HTR-8/SVneo (cell line): ENCODE measurements around the gene BCL7A.
"Not testable (repeated sequence)": the region's sequence is repeated elsewhere in the genome, so short reads cannot be mapped to it uniquely, and the experiment has no call there.

Experiments
- DNase-seq: peaks from one replicate; pipeline ENCODE4 v3.0.0; 2011; ENCODE audit warnings: low spot score, mixed read lengths; ENCODE audit not compliant: insufficient read length
- FAIRE-seq: peaks from 2 replicates; lab custom pipeline; 2011; peaks lifted over from hg19 to GRCh38; lab: Jason Lieb, UNC

BCL7A gene

DNA sequence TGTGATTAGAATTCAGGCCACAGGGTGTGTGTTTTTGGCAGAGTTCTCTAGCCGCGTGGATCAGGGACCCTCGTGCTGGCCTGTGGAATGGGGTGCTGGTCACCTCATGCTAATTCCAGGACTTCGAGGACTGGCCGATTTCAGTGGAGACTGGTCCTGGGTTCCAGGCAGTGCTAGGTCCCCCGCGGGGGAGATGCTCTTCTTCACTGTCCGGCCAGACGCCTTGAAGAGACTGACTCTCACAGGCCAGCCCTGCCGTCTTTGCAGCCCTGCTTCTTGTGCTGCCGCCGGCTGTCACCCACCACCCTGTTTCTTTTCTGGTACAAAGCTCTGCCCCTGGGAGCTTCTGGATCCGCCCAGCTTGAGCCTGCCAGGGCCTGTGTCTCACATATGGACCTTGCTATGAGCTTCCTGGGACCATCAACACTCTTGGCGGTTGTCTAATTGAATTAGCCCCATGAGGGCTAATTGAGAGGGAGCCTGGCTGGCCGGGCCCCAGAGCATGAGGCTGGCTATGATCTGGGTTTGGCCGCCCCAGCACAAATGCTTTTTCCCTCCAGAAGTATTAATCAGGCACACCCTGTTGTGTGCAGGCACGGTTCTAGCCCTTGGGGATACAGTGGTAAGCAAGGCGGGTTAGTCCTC lies 65.1 kb downstream of the BCL7A start:
- DNase-seq: no peak
- no peak for FAIRE-seq

DNA sequence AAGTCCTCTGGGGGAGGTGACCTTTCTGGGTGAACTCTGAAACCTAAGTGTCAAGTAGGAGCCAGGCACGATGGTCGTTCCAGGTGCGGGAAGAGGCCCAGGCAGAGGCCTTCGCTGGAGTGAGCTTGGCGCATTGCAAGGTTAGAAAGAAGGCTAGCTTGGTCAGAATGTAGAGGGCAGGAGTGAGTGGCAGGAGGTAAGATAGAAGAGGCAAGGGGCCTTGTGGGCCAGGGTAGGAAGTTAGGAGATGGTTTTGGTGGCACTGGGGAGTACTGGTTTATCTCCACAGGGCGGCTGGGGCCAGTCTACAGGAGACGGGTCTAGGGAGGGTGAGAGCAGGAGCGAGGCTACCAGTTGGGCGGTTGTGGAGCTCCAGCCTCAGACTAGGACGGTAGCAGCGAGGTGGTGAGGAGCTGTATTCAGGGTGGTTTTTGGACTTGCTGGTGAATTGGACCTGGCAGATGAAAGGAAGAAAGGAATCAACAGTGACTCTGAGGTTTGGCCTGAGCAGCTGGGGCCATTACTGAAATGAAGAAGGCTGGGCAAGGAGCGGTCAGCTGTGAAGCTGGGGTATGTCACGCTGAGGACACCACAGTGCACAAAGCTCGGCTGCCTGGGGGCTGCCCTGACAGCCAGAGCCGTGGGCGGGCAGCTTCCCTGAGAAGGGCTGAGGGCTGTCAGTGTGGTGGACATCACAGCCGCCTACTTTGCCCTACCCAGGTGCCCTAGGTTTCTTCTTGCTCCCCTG lies 65.9 kb downstream of the BCL7A start:
- FAIRE-seq: no peak
- DNase-seq: no peak

DNA sequence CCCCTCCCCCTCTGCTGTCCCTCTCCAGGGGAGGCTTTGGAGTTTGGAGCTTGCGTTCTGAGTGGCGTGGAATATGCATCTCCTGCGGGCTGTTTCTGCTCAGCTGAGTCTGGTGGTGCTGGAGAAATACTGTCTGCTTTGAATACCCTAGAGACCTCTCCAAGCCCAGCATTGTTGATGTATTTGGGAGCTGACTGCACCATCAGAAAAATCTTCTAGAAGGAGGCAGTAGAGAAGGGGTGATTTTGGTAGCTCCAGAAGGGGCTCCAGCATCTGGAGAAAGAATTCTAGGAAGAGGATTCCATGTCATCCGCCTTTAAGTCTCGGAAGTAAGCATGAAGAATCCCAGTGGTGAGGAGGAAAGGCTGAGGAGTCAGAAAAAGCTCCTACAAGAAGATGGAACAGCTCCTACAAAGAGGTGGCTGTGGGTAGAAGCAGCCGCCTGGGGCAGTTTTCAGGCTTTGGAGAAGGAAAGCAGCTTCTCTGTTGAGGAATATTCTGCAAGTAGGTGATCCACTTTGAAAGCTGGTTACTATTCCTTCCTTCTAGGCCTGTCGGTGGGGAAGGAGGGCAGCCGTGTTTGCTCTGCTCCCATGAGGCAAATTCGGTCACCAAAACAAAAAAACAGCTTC lies 66.6 kb downstream of the BCL7A start:
- FAIRE-seq (no peak), DNase-seq (no peak)

DNA sequence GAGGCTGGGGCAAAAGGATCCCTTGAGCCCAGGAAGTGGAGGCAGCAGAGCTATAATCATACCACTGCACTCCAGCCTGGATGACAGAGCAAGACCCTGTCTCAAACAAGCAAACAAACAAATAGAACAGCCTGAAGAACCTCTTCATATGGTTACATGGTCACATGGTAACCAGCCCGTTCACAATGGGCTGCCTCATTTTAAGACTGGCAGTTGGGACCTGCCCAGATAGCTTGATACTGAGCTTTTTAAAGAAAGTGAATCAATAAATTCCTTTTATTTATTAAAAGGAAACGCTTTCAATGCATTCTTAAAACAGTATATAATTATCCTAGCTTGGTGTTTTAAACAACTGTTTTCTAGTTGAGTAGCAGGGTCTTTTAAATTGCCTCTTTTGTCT lies 67.4 kb downstream of the BCL7A start:
- no peak for DNase-seq
- no peak for FAIRE-seq

DNA sequence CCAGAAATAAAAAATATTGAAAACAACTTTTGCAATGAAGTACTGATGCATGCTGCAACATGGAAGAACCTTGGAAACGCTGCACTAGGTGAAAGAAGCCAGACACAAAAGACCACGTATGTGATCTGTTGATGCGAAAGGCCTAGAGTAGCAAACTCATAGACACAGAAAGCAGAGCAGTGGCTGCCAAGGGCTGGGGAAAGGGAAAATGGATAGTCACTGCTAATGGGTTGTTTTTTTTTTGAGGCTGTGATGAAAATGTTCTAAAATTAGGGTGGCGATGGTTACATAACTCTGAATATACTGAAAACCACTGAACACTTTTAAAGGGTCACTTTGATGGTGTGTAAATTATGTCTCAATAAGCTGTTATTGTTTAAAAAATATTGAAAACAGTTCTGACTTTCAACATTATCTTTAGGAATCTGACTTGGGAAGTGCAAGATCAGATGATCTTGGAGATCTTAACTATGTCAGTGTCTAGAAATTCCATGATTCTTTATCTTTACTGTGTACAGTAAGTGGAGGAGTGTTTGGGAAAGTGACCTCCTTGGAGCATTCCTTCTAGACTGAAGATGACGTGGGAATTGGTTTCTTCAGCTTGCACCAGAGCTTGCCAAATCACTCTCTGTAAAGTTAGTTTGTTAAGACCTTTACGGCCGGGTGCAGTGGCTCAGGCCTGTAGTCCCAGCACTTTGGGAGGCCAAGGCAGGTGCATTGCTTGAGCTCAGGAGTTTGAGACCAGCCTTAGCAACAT lies 69.3 kb downstream of the BCL7A start:
- no peak for FAIRE-seq
- DNase-seq: no peak

DNA sequence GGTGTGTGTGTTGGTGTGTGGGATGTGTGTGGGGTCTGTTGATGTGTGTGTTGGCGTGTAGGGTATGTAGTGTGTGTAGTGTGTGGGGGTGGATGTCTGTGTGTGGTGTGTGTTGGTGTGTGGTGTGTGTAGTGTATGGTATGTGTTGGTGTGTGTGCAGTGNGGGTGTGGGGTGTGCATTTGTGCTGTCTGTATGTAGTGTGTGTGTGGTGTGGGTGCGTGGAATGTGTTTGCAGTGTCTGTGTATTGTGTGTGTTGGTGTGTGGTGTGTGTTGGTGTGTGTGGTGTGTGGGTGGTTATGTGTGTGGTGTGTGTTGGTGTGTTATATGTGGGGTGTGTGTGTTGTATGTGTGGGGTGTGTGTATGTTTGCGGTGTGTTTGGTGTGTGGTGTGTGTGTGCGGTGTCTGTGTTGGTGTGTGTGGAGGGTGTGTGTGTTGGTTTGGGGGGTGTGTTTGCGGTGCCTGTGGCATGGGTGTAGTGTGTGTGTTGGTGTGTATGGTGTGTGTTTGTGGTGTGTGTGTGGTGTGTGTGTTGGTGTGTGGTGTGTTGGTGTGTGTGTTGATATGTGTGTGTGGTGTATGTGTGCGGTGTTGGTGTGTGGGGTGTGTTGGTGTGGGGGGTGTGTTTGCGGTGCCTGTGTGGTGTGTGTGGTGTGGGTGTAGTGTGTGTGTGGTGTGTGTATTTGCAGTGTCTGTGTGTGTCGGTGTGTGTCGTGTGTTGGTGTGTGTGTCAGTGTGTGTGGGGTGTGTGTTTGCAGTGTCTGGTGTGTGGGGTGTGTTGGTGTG lies 71.6 kb downstream of the BCL7A start:
- FAIRE-seq: no peak
- no peak for DNase-seq

DNA sequence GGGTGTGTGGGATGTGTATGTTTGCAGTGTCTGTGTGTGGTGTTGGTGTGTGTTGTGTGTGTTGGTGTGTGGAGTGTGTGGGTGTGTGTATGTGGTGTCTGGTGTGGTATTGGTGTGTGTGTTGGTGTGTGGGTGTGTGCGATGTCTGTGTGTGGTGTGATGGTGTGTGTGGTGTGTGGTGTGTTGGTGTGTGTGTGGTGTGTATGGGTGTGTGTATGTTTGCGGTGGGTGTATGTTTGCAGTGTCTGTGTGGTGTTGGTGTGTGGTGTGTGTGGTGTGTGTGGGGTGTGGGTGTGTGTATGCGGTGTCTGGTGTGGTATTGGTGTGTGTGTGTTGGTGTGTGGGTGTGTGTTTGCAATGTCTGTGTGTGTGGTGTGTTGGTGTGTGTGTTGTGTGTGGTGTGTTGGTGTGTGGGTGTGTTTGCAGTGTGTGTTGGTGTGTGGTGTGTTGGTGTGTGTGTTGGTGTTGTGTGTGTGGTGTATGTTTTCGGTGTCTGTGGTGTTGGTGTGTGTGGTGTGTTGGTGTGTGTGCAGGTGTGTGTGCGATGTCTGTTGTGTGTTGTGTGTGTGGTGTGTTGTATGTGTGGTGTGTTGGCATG lies 72.6 kb downstream of the BCL7A start:
- FAIRE-seq: no peak

DNA sequence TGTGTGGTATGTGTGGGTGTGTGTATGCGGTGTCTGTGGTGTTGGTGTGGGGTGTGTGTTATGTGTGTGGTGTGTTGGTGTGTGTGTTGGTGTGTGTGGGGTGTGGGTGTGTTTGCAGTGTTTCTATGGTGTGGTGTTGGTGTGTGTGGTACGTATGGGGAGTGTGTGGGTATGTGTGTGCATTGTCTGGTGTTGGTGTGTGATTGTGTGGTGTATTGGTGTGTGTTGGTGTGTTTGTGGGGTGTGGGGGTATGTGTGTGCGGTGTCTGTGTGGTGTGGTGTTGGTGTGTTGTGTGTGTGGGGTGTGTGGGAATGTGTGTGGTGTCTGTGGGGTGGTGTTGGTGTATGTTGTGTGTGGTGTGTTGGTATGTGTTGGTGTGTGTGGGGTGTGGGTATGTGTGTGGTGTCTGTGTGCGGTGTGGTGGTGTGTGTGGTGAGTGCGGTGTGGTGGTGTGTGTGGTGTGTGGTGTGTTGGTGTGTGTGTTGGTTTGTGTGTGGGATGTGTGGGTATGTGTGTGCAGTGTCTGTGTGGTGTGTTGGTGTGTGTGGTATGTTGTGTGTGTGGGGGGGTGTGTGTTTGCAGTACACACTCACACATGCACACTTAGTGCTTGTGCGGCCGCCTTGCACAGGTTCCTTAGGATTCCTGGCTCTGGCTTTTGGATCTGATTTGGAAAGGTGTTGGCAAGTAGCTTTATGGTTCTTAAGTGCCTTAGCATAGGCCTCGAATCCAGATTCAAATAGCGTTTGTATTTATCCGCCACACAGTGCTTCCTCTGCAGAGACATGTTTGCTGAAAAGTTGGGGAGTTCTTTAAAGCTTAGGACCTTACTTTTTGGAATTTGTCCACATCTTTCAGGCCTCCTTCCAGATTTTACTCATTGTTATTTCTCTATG lies 73.3 kb downstream of the BCL7A start:
- DNase-seq (no peak), FAIRE-seq (no peak)

More for the DNA sequence above, 72.6 kb downstream of the BCL7A start:
- no peak for DNase-seq

DNA sequence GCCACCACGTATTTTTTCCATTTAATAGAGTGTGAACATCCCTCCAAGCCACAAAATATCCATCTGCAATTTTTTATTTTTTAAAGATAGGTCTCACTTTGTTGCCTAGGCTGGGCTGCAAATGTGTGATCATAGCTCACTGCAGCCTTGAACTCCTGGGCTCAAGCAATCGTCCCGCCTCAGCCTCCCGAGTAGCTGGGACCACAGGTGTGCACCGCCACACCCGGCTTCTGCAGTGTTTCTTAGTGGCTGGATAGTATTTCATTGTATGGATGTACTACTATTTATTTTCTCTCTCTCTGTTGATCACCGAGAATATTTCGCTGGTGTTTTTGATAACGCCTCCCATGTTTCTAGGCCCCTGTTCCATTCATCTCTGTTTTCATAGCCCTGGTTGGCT lies 74.3 kb downstream of the BCL7A start:
- no peak for DNase-seq
- no peak for FAIRE-seq

DNA sequence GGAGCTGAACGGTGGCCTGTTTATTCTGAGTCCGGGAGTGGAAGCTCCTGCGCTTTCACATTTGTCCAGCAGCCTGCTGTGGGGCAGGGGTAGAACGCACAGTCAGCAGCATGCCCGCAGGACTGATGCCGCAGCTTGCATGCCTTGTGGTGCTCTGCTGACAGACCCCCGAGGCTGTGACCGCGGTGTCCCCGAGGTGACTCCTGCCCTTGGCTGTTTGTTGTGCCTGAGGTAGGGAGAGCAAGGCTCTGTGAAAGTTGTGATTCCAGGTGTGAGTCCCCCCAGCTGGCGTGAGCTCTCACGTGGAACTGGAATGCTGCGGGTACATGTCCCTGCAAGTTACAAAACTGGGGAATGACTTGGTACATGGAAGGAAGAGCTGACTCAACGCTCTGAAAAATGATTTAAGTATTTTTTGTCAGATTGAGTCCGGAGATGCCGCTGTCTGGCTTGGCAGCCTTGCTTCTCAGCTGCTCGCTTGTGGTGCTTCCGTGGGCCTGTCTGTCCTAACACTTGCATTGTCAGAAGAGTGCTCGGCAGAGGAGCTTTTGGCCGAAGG lies 75.0 kb downstream of the BCL7A start:
- FAIRE-seq (no peak), DNase-seq (no peak)

DNA sequence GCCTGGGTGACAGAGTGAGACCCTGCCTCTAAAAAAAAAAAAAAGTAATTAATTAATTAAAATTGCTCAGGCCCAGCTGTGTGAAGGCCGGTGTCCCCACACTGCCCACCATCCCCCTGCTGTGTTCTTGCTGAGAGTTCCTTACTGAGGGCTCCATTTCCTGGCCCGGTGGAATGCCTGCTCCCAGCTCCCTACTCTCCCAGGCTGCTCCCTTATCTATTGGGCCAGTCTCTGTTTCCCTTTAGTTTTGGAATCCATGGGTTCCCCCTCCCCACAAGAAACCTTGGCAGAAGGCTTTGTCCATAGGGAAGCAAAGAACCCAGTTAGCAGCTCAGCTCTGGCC lies 75.9 kb downstream of the BCL7A start:
- DNase-seq (no peak), FAIRE-seq (no peak)

DNA sequence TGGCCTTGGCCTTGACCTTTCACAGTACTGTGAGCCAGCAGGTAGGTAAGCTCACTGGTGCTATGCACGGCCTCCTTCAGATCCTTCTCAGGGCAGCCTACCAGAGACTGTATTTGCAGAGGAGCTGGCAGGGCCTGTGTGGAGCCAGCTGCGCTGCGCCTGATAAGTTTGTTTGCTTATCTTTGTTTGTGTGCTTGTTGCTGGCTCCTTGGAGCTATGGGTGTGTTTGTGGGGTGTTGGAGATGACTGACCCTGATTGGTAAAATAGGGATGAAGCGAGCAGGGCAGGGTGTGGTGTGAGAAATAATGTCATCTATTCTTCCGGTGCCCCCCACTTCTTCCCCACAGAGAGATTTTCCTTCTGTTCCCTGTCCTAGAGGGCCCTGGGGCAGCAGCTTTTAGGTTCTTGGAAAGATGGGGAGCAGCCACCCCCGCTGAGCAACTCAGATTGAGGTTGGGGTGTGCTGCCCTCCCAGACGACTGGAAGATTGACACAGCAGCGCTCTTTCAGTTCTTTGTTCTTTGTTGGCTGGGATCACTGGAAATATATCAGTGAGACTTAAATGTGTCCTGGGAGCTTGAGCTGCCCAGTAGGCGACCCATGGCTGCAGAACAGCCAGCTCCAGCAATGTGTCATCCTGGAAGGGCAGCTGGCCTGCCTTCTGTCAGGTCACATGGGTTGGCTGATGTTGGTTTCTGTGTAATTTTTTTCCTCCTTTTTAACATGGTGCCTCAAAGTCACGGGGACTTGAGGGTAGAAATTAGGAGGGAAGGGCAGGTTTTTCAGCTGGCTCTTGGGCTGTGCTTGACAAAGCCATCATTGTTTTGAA lies 76.5 kb downstream of the BCL7A start:
- FAIRE-seq: no peak
- no peak for DNase-seq

DNA sequence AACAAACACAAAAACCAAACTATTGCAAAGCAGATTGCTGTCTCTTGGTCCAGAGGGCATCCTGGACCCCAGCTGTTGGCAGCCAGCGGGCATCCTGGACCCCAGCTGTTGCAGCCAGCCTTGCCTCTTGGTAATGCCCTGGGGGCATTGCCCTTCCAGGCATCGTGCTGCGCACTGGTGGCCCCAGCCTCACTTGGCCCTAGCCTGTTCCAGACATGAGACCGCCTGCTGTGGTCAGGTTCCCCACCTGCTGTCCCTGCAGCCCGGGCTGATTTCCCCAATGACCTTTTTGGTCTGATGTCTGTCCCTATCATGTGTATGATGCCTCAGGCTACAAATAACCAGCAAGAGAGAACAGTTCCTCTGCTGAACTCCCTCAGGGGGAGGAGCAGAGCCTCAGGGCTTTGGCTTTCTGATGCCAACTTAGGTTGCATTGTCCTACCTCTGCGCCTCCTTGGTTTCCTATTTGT lies 77.6 kb downstream of the BCL7A start:
- no peak for DNase-seq
- no peak for FAIRE-seq

DNA sequence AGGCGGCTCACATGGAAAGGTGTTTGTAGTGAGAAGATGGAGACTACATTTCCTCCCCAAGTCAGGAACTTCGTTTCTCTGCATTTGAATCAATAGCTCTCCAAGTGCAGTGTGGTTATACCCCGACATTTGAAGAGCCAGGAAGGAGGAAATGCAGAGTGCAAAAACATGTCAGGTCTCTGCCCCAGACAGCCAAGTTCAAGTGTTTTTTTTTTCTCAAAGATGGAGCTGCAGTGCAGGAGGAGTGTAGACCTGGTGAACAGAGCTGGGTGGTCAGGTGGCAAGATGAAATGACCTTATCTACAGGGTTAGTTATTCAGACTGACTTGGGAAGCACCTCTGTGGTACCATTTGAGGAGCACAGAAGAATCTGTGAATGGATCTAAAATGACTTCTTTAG lies 78.2 kb downstream of the BCL7A start:
- DNase-seq: no peak
- no peak for FAIRE-seq

DNA sequence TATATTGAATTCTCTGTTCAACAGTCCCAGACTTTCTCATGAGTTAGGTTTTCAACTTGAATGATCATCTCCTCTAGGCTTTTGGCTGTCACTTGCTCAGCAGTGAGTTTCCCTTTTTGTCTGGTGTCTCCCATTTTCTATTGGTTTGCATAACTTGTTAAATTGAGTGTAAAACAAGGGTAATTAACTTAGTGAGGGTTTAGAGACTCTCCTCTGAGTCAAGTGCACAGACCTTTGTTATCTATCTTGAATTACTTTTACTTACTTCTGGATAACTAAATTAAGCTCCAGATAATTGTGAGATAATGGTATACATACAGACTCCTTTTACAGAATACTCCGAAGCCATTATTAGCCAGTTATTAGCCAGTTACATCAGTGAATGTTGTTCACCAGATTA lies 78.9 kb downstream of the BCL7A start:
- DNase-seq: no peak
- FAIRE-seq: no peak

DNA sequence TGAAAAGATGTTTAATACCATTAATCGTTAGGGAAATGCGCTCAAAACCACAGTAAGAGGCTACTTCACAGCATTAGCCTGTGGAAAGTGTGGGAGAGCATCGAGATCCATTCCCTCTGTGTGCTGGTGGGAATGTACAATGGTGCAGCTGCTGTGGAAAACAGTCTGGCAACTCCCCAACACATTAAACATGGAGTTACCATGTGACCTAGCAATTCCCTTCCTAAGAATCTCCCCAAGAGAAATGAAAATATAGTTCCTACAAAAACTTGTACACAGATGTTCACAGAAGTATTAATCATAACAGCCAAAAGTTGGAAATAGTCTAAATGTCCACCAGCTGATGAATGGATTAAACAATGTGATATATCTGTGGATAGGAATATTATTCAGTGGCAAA lies 80.6 kb downstream of the BCL7A start:
- FAIRE-seq (no peak), DNase-seq (no peak)

DNA sequence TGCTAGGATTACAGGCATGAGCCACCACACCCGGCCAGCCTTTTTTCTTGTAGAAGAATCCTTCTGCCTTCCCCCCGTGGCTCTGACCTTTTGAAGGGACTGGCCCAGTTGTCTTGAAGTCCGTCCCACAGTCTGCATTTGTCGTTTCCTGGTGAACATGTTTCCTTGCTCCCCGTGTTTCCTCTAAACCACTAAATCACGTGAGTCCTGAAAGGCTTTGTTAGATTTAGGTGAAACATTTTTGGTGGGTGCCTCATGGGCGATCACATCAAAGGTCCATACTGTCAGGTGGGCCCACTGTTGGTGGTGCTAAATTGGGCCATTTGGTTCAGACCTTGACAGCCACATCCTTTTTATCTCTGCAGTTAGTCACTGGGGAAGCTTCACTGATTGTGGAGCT lies 83.2 kb downstream of the BCL7A start:
- no peak for DNase-seq
- no peak for FAIRE-seq

DNA sequence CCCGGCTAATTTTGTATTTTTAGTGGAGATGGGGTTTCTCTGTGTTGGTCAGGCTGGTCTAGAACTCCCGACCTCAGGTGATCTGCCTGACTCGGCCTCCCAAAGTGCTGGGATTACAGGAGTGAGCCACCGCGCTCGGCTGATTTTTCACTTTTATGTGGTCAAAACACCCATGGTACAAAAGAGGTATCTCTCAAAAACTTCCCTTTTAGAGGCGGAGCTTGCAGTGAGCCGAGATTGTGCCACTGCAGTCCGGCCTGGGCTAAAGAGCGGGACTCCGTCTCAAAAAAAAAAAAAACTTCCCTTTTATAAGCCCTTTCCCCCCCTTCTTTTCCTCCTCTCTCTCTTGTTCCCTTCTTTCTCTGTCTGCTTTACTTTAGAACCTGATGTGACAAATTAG lies 83.8 kb downstream of the BCL7A start:
- DNase-seq, FAIRE-seq: not testable (repeated sequence)
